Fibroblast of skin of left biceps (primary cell): ENCODE data around the gene EIF5A.

Experiments
- DNase-seq, 2 experiments: peaks; one replicate each; pipeline ENCODE4 v3.0.0-alpha.2; 2013; ENCODE audit warnings: low read depth in 2 of 2

EIF5A gene

GRCh38 chr17:7313088-7313889 is 5.9 kb downstream of the EIF5A start:
- no peak for DNase-seq

GRCh38 chr17:7313890-7314718 is 6.7 kb downstream of the EIF5A start:
- no peak for DNase-seq

- peak; percentile 28 to 36 for DNase-seq
Observed at GRCh38 chr17:7314719-7315569, 7.5 kb downstream of the EIF5A start, which contains the start of gene GPS2. Gene GPS2, minus strand, starts transcription at chr17:7315360. Its CDS starts 308 bp downstream, at chr17:7315052.

- DNase-seq, result no peak
Observed at GRCh38 chr17:7315570-7316235, 8.3 kb downstream of the EIF5A start.

- no peak for DNase-seq
Observed at GRCh38 chr17:7317161-7317803, 9.9 kb downstream of the EIF5A start.

- DNase-seq, result no peak
Observed at GRCh38 chr17:7318121-7318860, 10.9 kb downstream of the EIF5A start.

GRCh38 chr17:7321466-7321865 is 14.0 kb downstream of the EIF5A start:
- no peak for DNase-seq

- DNase-seq, result no peak
Observed at GRCh38 chr17:7322520-7323194, 15.2 kb downstream of the EIF5A start.

GRCh38 chr17:7323731-7324437 is 16.5 kb downstream of the EIF5A start:
- DNase-seq, result no peak

- no peak for DNase-seq
Observed at GRCh38 chr17:7324438-7324779, 17.0 kb downstream of the EIF5A start.

- DNase-seq, result no peak
Observed at GRCh38 chr17:7325031-7325528, 17.7 kb downstream of the EIF5A start.

GRCh38 chr17:7326186-7326585 is 18.8 kb downstream of the EIF5A start:
- no peak for DNase-seq

GRCh38 chr17:7327056-7327455 is 19.6 kb downstream of the EIF5A start:
- DNase-seq, result no peak

GRCh38 chr17:7327501-7327900 is 20.1 kb downstream of the EIF5A start:
- no peak for DNase-seq

GRCh38 chr17:7328009-7328408 is 20.6 kb downstream of the EIF5A start:
- DNase-seq, result no peak

- DNase-seq, result no peak
Observed at GRCh38 chr17:7328840-7329373, 21.5 kb downstream of the EIF5A start, which contains the start of gene NEURL4. Gene NEURL4, minus strand, starts transcription at chr17:7329335. Its CDS starts 23 bp downstream, at chr17:7329312.

GRCh38 chr17:7329374-7329996 is 22.1 kb downstream of the EIF5A start:
- peak; percentile 98 for DNase-seq
